OCI-M1 (cell line): ENCODE data around the gene BOD1L1.

ENCODE experiments used
- DNase-seq: peaks from one replicate; lab custom pipeline; 2025; lab: John Stamatoyannopoulos, UW

BOD1L1 gene

DNA sequence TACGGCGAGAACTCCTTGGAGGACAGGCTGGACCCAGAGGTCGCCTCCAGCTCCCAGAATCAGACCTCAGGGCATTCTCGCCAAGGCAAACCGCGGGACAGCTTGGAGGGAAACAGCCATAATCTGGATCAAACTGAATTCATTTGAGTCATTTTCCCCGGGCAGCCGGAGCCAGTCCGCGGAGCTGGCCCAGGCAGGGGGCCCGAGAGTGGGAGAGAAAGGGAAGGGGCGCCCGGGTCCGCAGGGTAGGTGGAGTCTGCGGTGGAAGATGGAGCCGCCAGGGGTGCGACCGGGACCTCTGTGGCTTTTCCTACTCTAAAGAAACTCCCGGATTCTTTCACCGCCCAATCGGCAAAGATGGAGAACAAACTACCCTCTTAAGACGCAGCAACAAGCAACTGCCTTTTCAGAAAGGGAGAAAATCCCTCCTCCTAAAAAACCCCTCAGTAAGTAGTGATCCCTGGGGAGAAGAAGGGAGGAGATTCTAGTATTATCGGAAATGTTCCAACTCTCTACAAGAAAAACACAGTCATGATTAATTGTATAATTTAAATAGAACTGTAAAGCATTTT is 88.4 kb downstream of the BOD1L1 start:
- DNase-seq, result no peak

- DNase-seq, result no peak
These were observed 89.0 kb downstream of the BOD1L1 start for GRCh38 chr4:13538427-13538973.

DNA sequence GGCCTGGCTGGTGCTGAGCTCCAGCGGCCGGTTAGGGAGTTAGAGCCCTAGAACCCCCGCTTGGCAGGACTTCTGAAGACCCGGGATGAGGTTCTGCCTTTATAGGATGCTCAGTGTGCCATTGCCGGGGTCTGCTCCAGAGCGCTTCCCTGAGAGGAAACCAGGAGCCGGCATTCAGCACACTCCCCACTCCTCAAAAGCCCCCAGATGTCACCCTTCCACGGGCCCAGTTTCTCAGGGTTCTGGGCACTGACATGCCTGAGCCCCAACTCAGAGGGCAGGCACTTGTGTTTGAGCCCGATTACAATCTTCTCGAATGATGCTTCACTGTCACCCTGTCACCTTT is 89.7 kb downstream of the BOD1L1 start:
- DNase-seq, result no peak

GRCh38 chr4:13537011-13537831 is 90.3 kb downstream of the BOD1L1 start:
- no peak for DNase-seq

GRCh38 chr4:13536607-13537006 is 90.9 kb downstream of the BOD1L1 start:
- DNase-seq, result no peak

DNA sequence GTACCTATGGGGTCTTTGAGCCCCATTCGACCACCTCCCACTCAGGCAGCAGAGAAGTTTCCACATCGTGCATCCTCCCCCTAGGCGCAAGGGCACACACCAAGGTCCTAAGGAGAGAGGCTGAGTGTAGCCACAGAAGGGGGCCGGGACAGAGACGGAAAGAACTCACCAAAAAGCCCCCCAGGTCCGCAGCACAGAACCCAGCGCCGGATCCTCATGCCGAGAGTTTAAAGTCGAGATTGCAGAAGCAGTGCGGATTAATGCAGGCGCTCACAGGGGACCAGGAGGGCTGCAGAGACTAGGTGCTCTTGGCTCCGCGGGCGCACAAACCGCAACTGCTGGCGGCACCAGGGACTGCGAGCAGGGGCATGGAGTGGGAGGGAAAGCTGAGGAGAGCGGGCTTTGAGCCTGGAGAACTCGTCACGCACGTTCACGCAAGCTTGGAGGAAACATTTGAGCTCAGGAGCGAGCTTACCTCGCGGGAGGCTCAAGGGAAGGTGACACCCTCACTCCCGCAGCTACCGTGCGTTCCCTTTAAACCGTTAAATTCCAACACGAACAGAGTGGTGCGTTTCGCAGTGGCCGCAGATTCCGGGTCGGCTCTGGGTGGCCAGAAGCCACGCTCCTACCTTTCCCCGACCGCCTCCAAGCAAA is 91.7 kb downstream of the BOD1L1 start:
- DNase-seq, result no peak

DNA sequence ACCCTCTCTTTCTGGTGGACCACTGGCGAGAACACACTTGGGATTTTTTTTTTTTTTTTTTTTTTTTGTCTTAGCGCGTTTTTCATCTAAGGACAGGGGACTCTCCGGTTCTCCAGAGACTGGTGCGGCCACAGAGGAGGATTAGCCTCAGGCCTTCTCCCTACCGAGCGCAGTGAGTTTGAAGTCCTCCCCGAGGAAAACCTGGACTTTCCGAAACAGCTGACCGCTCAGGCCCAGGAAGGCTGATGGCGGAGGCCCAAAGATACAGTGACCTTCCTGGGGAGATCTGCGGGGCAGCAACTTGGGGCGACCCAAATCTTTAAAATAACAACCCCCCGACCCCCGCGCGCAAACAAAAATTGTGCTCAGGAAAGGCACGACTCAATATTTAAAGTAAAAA is 92.4 kb downstream of the BOD1L1 start:
- no peak for DNase-seq

DNA sequence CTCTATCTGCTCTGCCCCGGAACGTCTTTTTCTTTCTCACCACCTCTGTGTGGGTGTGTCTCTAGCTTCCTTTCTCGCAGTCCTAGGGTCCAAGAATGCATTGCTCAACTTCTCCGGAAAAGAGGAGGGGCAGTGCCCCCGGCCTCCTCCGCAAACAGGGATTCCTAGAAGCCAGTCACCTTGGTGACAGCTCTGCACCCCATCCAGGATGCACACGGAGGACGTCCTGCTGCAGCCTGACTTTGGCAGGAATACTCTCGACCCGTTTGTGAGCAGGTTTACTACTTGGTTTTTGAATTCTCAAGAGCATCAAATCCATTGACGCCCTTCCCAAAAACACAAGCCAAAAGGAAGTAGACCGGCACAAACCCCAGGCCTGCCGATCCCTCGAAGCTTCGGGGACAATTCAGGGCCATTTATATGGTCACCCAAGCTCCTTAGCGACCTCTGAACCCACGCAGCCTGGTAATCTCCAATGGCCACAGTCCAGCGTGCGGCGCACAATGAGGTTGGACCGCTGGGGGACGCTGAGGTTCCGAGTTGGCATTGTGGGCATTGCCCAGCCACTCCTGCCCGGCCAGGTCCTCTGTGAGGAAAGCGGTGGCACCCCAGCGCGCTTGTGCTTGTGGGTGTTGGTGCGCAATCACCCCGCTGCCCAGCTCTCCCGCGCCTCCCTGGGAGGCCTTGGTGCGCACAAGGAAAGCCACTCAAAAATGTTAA is 93.0 kb downstream of the BOD1L1 start:
- no peak for DNase-seq

GRCh38 chr4:13533670-13534343 is 93.7 kb downstream of the BOD1L1 start:
- DNase-seq, result no peak

DNA sequence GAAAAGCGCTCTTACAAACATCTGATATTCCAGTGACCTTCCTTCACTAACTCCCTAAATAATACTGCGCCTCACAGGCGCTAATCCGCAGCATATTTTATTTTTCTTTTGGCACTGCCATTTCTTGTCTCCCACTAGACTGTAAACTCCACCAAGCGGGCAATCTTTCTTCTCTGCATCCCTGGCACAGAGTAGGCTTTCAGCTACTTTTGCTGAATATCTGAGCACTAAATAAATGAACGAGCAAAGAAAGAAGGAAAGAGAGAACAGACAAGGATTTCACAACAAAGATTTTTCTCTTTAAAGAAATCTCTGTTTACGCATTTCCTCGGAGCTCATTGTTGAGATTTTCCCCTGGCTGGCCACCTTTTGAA is 95.9 kb downstream of the BOD1L1 start:
- no peak for DNase-seq

DNA sequence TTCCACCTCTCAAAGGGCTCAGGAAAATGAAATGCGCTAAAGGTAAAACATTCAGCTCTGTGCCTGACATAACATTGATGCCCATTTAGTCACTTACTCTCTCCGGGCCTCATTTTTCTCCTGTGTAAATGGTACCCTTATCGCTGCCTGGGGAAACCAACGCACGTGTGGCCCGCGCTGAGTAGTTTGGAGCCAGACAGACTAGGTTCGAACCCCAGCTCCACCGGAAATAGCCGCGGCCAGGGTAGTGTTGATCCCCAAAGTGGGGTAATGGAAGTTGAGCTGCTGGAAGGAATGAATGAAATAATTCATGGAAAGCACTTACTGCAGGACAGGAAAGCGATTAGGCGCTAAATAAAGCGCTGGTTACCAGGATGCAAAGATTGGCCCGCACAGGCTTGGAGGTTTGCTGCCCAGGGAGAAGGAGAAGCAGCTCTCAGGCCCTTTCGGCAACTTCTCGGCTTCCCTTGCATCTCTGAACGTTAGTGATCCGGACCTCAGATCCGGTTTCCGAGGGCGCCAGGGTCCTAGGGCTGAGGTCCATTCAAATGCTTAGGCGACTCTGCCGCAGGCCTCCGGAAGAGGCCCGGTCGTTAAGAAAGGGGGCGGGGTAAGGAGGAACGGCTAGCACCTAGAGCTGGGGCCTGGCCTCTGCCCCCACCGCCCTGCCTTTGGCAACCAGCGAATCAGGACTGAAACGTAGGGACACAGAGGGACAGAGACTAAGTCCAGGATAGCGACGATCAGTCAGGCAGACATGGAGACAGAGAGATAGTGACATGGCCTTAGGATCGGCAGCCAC is 96.5 kb downstream of the BOD1L1 start:
- no peak for DNase-seq

DNA sequence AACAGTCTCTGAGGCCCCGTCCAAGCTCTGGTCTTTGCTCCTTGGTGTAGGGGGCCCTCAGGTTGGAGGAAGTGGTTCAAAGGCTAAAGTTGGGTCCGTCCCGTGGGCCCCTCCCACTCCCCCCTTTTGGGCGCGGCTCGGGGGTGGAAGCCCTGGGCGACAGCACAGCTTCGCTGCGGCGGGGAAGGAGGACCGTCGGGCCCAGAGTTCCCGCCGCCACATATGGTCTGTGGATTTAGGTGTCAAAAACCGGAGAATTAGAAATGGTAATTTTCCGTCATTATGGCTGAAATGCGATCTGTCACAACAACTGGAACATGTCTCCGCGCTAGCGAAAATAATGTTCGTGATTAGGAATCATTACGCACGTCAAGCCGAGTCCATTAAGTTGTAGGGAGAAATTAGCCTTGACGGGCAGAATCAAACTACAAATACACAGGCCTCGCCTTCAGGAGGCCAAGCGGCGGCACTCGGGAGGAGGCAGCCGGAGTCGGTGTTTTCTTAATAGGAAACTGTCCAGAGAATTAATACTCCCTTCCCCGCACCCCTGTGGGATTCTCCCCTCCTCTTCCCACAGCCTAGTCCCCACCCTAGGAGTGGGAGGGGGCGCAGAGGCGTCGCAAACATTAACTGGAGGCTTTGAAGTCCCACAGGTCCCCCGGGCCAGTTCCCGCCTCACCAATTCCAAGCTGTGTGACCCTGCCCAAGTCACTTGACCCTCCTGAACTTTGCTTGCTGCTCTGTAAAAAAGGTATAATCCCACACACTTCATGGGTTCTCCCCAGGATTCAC is 98.2 kb downstream of the BOD1L1 start:
- no peak for DNase-seq

- DNase-seq, result no peak
These were observed 98.8 kb downstream of the BOD1L1 start for GRCh38 chr4:13528821-13529127.

GRCh38 chr4:13527981-13528820 is 99.3 kb downstream of the BOD1L1 start:
- DNase-seq, result peak; percentile 17

DNA sequence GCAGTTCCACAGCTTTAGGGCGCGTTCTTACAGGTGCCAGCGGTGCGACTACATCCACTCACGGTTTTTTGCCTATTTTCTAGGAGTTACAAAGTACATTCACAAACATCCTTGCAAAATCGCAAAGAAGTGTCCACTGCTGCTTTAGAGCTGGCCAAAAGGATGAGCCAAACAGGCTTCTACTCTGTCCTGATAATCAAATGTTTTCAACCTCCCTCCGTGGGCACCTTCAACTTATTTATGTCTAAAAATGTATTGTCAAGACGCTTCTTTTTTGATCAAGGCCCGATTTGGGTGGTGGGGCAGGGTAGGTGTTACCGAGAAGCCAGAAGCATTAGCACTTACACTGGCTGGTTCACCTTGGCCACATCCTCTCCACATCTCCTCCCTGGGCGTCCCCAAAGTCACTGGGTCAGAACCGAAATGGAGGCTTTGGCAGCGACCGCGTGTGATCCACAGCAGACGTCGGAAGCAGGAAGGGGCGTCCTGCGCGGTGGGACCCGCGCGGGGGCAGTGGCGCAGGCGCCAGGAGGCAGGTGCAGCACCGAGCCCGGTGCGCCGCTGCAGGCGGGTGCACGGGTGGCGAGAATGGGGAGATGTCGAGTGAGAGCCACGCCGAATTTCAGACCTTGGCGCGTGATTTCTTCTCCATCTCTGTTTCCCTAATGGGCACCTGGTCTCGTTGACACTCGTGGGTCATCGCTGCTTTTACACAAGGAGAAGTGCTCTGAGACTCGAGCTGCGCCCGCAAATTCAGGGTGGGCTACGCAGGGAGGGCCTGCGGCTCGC is 100.1 kb downstream of the BOD1L1 start:
- no peak for DNase-seq

DNA sequence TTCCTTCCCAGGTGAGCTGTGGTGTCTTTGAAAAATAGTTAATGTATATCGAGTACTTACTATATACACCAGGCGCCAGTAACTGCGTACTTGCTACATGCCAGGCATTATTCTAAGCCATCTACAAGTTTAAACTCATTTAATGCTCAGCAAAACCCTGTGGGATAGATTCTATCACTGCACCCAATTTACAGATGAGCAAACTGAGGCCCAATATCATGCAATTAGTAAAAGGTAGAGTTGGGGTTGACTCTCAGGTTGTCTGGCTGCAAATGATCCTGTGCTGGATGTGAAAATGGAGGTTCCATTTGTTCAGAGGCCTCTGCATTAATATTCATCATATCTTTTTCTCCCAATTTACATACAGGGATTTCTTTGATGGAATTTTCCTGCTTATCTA is 100.9 kb downstream of the BOD1L1 start:
- no peak for DNase-seq

DNA sequence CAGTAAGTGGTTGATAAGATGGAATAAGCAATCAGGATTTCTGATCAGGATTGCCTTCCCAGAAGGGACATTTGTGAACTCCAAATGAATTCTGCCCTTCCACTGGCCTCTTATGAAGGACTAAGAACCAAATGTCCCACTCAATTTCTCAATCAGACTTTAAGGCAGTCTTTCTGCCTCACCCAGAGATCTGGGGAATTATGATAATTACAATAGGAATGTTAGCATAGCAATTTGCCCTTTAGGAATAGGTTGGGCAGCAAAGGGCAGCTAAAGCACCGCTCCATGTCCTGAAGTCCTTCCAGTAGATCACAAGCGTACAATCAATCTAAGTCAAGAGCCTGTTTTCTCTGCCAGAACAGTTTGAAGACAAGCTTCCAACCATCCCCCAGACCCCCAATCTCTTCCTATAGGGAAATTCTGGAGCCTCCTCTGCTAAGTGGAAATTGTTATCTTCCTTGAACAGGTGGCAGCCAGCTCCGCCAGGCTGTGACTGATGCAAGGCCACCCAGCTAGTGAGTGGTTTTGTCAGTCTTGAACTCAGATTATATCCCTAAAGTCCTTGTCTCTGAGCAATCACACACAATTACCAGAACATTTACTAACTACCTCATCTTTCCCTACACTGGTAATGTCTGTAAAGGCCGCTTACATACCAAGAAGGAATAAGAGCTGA is 101.8 kb downstream of the BOD1L1 start:
- DNase-seq, result peak; percentile 62
